ENCODE measurements around the gene ADPRH. TPM values are rescaled to one million over a fixed set of nuclear protein-coding genes. Genes with fewer than 3 reads are reported as not detected.

ADPRH gene
- total and polyA plus RNA-seq, 7 donors: 1.2 to 11.6 (median 7.2) TPM

- H3K27me3 ChIP-seq: no peaks in the 10 kb centered on the region
- DNase-seq: no peak
- H3K4me3 ChIP-seq: no peak overlapping the region
- no peak overlapping the region for H3K27ac ChIP-seq
- TF ChIP-seq POLR2A (IDR thresholded peaks at IDR 0.05): no peak
- TF ChIP-seq POLR2AphosphoS5 (IDR thresholded peaks at IDR 0.05): no peak
- TF ChIP-seq EP300 (IDR thresholded peaks at IDR 0.05): no peak
- H3K9me3 ChIP-seq: no peaks in the 10 kb centered on the region
- 90 to 91% methylated on average over 3 of the region's 3 CpGs for WGBS, 2 donors
- H3K36me3 ChIP-seq: no peaks in the 10 kb centered on the region
- peaks cover 0 to 4% (median under 1%) of the 10 kb centered on the region in 4 donors for H3K4me1 ChIP-seq
- intact Hi-C loops (cut with DNase I): no loop called here
Observed at GRCh38 chr3:119601154-119601553, 21.9 kb downstream of the ADPRH start.

DNA sequence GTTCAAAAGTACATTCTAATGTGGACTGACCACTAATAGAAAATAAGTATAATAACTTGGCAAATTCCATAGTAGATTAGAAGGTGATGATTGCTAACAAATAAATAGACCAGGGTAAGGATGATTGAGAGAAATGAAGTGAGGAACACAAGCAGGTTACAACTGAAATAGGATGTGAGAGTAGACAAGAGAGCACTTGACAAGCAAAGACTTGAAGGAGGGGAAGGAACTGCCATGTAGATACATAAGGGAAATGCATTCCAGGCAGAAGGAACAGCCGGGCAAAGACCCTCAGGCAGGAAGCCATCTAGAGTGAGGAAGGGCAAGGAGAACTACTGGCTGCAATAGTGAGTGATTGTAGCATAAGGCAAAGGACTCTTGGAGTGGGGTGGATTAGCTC lies 23.4 kb downstream of the ADPRH start:
- no peaks in the 10 kb centered on the region for H3K36me3 ChIP-seq
- H3K4me1 ChIP-seq: no peaks in the 10 kb centered on the region
- DNase-seq: no peak
- no peak overlapping the region for H3K27ac ChIP-seq
- intact Hi-C loops (cut with DNase I): no loop called here
- no peaks in the 10 kb centered on the region for H3K9me3 ChIP-seq
- WGBS, 2 donors: 69 to 91% methylated on average over 1 of the region's 1 CpG
- no peak overlapping the region for H3K4me3 ChIP-seq
- no peaks in the 10 kb centered on the region for H3K27me3 ChIP-seq
- no peak for TF ChIP-seq POLR2A (IDR thresholded peaks at IDR 0.05)
- TF ChIP-seq, protein P1, sequence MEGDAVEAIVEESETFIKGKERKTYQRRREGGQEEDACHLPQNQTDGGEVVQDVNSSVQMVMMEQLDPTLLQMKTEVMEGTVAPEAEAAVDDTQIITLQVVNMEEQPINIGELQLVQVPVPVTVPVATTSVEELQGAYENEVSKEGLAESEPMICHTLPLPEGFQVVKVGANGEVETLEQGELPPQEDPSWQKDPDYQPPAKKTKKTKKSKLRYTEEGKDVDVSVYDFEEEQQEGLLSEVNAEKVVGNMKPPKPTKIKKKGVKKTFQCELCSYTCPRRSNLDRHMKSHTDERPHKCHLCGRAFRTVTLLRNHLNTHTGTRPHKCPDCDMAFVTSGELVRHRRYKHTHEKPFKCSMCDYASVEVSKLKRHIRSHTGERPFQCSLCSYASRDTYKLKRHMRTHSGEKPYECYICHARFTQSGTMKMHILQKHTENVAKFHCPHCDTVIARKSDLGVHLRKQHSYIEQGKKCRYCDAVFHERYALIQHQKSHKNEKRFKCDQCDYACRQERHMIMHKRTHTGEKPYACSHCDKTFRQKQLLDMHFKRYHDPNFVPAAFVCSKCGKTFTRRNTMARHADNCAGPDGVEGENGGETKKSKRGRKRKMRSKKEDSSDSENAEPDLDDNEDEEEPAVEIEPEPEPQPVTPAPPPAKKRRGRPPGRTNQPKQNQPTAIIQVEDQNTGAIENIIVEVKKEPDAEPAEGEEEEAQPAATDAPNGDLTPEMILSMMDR (IDR thresholded peaks at IDR 0.05): no peak
- no peak for TF ChIP-seq EP300 (IDR thresholded peaks at IDR 0.05)
- no peak for TF ChIP-seq POLR2AphosphoS5 (IDR thresholded peaks at IDR 0.05)

DNA sequence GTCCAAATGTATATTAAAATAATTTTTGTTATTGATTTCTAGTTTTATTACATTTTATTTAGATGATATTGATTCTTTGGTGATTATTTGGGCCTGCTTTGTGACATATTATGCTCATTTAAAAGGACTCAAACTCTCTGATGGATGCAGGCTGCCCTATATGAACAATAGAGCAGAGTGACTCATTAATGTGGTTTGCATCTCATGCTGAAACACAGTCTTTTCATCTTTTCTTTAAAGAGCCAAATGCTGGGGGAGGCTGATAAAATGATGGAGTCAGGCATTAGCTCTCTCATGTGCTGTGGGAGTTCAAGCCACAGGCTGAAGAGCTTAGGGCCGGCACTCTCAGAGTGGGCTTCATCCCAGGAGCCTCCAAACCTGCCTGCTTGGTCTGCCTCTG lies 25.6 kb downstream of the ADPRH start:
- H3K27me3 ChIP-seq: no peaks in the 10 kb centered on the region
- no peak overlapping the region for H3K4me3 ChIP-seq
- 80 to 87% methylated on average over 1 of the region's 1 CpG for WGBS, 2 donors
- intact Hi-C loops (cut with DNase I): no loop called here
- no peak overlapping the region for H3K27ac ChIP-seq
- H3K4me1 ChIP-seq: no peaks in the 10 kb centered on the region
- DNase-seq: no peak
- H3K9me3 ChIP-seq: no peaks in the 10 kb centered on the region
- TF ChIP-seq EP300 (IDR thresholded peaks at IDR 0.05) (no peak), POLR2A (IDR thresholded peaks at IDR 0.05) (no peak), POLR2AphosphoS5 (IDR thresholded peaks at IDR 0.05) (no peak)
- no peaks in the 10 kb centered on the region for H3K36me3 ChIP-seq

DNA sequence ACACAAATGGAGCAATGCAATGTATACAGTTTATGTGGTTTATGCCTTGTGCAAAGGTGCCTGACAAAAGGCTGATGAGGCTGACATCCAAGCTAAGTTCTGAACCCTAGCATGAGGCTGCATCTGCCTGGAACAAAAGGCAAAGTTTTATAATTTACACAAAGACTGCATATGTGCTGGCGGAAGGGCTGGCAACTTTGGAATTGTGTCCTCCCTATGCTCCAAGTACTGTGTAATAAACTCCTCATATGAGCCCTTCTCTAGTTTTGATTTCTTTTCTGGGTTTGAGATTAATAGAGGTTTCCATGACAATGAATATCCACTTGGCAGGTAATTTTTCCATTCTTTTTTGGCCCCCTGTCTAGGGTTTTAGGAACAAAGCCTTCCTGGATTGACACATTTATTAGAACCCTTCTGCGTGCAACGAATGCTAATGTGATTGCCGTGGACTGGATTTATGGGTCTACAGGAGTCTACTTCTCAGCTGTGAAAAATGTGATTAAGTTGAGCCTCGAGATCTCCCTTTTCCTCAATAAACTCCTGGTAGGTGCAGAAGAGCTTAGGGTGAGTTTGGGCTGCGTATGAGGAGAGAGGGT lies 29.2 kb downstream of the ADPRH start:
- TF ChIP-seq EP300 (IDR thresholded peaks at IDR 0.05) (no peak), POLR2A (IDR thresholded peaks at IDR 0.05) (no peak)
- no peaks in the 10 kb centered on the region for H3K27me3 ChIP-seq
- 85% methylated on average over 6 of the region's 6 CpGs for WGBS, 2 donors
- intact Hi-C loops (cut with DNase I): no loop called here
- no peak for DNase-seq
- H3K36me3 ChIP-seq: no peaks in the 10 kb centered on the region
- H3K27ac ChIP-seq: no peak overlapping the region
- no peaks in the 10 kb centered on the region for H3K4me1 ChIP-seq
- no peak overlapping the region for H3K4me3 ChIP-seq
- no peaks in the 10 kb centered on the region for H3K9me3 ChIP-seq

GRCh38 chr3:119609301-119609700 lies 30.0 kb downstream of the ADPRH start:
- WGBS, 2 donors: 51 to 61% methylated on average over 6 of the region's 6 CpGs
- TF ChIP-seq, protein P1 (IDR thresholded peaks at IDR 0.05): no peak
- TF ChIP-seq POLR2A (IDR thresholded peaks at IDR 0.05): no peak
- no peak for TF ChIP-seq POLR2AphosphoS5 (IDR thresholded peaks at IDR 0.05)
- TF ChIP-seq EP300 (IDR thresholded peaks at IDR 0.05): no peak
- no peak overlapping the region for H3K27ac ChIP-seq
- no peaks in the 10 kb centered on the region for H3K27me3 ChIP-seq
- intact Hi-C loops (cut with DNase I): no loop called here
- no peaks in the 10 kb centered on the region for H3K4me1 ChIP-seq
- H3K4me3 ChIP-seq: no peak overlapping the region
- DNase-seq: no peak
- H3K36me3 ChIP-seq: no peaks in the 10 kb centered on the region
- no peaks in the 10 kb centered on the region for H3K9me3 ChIP-seq

- WGBS, 2 donors: 96 to 98% methylated on average over 1 of the region's 1 CpG
- intact Hi-C loops (cut with DNase I): no loop called here
- H3K27ac ChIP-seq: no peak overlapping the region
- H3K4me3 ChIP-seq: no peak overlapping the region
- DNase-seq: no peak
- TF ChIP-seq POLR2AphosphoS5 (IDR thresholded peaks at IDR 0.05) (no peak), POLR2A (IDR thresholded peaks at IDR 0.05) (no peak), EP300 (IDR thresholded peaks at IDR 0.05) (no peak)
- TF ChIP-seq, protein P1 (IDR thresholded peaks at IDR 0.05): no peak
- no peaks in the 10 kb centered on the region for H3K36me3 ChIP-seq
- no peaks in the 10 kb centered on the region for H3K4me1 ChIP-seq
- no peaks in the 10 kb centered on the region for H3K9me3 ChIP-seq
- no peaks in the 10 kb centered on the region for H3K27me3 ChIP-seq
Observed at GRCh38 chr3:119611664-119612063, 32.4 kb downstream of the ADPRH start.
